GM12891 (cell line): ENCODE data around the gene ZNF644.

Experiments
- POLR2A ChIP-seq: IDR thresholded peaks from 2 replicates; pipeline ENCODE4 v1.6.1; 2011; ENCODE audit warnings: low read depth, low read length, control low read depth
- POLR2AphosphoS5 ChIP-seq: IDR thresholded peaks from 2 replicates; pipeline ENCODE4 v1.6.1; 2011; ENCODE audit warnings: low read depth, low read length, control low read depth
- POU2F2 ChIP-seq: IDR thresholded peaks from 2 replicates; pipeline ENCODE4 v1.6.1; 2011; ENCODE audit warnings: low read depth, mild to moderate bottlenecking, control low read depth, low read length, moderate library complexity
- SPI1 ChIP-seq: IDR thresholded peaks from 2 replicates; pipeline ENCODE4 v1.6.1; 2011; ENCODE audit warnings: low read depth, low read length, control low read depth
- TAF1 ChIP-seq: IDR thresholded peaks from 2 replicates; pipeline ENCODE4 v1.6.1; 2011; ENCODE audit warnings: low read depth, low read length, control low read depth

GRCh38 chr1:91031081-91031480 lies 9.2 kb upstream of the ZNF644 start:
- TF ChIP-seq TAF1 (no peak), POLR2AphosphoS5 (no peak), POLR2A (no peak), SPI1 (no peak), POU2F2 (no peak)
